ENCODE results near the gene MICB. TPM values are rescaled to one million over a fixed set of nuclear protein-coding genes. Genes with fewer than 3 reads are reported as not detected.
"Not testable (repeated sequence)": the region's sequence is repeated elsewhere in the genome, so short reads cannot be mapped to it uniquely, and the experiment has no call there.

Gene MICB
- total RNA-seq, 1 donor from 2014 or later: 17.6 TPM

DNA sequence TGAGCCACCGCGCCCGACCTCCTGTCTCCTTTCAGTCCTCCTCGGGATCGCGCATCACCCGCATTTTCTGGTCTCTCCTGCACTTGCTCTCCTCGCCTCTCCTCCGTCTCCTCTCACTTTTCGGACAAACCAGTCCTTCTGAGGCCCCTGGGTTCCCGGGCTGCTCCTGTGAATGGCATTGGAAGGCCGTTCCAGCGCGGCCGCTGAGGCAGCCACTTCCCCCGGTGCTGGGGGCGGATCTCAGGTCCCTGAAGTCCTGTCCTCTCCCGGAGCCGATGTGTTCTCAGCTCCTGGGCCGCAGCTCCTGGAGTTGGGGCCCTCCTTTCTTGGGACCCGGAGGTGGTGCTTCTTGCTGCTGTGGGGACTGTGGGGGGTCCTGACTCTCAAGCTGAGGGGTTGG, 803 bp downstream of the MICB start:
- TF ChIP-seq CTCF (IDR thresholded peaks at IDR 0.05): no peak
- H3K36me3 Mint-ChIP-seq (ENCODE audit: low read depth): peaks cover 7% of the 10 kb centered on the region
- ChIA-PET POLR2A (interaction anchor here (0.6 to 2.8 kb wide), 11 partner anchors 15 to 1819 kb away, joined by 3 to 41 read pairs (median 5); partner anchors contain the start of genes DDX39B and LTB), CTCF (no interaction called here)
- ATAC-seq (ENCODE audit: low read depth) (no peak), DNase-seq (no peak)
- H3K9me3 Mint-ChIP-seq: no peaks in the 10 kb centered on the region
- H3K27ac Mint-ChIP-seq: peak overlapping the region; percentile 66
- H3K4me3 Mint-ChIP-seq: peak overlapping the region; percentile 88
- intact Hi-C loops (cut with micrococcal nuclease): loop anchor here (5.0 to 10.0 kb wide), 2 partner anchors 36 to 236 kb away; partner anchors contain the start of gene CLIC1
- peaks cover 72% of the 10 kb centered on the region for H3K4me1 Mint-ChIP-seq
- H3K27me3 Mint-ChIP-seq: no peaks in the 10 kb centered on the region

- H3K4me3 Mint-ChIP-seq: peak overlapping the region; percentile 88
- H3K4me1 Mint-ChIP-seq: peaks cover 74% of the 10 kb centered on the region
- H3K27ac Mint-ChIP-seq; DNase-seq; H3K27me3 Mint-ChIP-seq; CTCF ChIA-PET; H3K9me3 Mint-ChIP-seq; H3K36me3 Mint-ChIP-seq (ENCODE audit: low read depth); ATAC-seq (ENCODE audit: low read depth): not testable (repeated sequence)
- POLR2A ChIA-PET: interaction anchor here (0.6 kb wide), 1 partner anchor 67 kb away, joined by 6 read pairs; no protein-coding TSS in a partner anchor
- intact Hi-C loops (cut with micrococcal nuclease): loop anchor here (5.0 to 10.0 kb wide), 2 partner anchors 37 to 235 kb away; partner anchors contain the start of gene CLIC1
Measured at GRCh38 chr6:31499648-31500047, 1.7 kb downstream of the MICB start.

DNA sequence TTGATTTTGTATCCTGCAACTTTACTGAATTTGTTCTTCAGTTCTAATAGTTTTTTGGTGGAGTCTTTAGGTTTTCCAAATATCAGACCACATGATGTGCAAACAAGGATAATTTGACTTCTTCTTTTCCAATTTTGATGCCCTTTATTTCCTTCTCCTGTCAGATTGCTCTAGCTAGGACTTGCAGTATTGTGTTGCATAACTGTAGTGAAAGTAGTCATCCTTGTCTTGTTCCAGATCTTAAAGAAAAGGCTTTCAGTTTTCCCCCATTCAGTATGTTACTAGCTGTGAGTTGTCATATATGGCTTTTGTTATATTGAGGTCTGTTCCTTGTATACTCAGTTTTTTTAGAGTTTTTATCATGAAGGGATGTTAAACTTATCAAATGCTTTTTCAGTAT, 4.6 kb downstream of the MICB start:
- no peak for TF ChIP-seq CTCF (IDR thresholded peaks at IDR 0.05)
- no peaks in the 10 kb centered on the region for H3K27me3 Mint-ChIP-seq
- H3K36me3 Mint-ChIP-seq (ENCODE audit: low read depth): peaks cover 31% of the 10 kb centered on the region
- ChIA-PET CTCF (no interaction called here), POLR2A (interaction anchor here (0.7 kb wide), 1 partner anchor 14 kb away, joined by 5 read pairs; no protein-coding TSS in a partner anchor)
- intact Hi-C loops (cut with micrococcal nuclease): no loop called here
- H3K27ac Mint-ChIP-seq: no peak overlapping the region
- H3K4me1 Mint-ChIP-seq: peaks cover 52% of the 10 kb centered on the region
- no peak for DNase-seq
- no peak overlapping the region for H3K4me3 Mint-ChIP-seq
- no peak for ATAC-seq (ENCODE audit: low read depth)
- H3K9me3 Mint-ChIP-seq: no peaks in the 10 kb centered on the region

DNA sequence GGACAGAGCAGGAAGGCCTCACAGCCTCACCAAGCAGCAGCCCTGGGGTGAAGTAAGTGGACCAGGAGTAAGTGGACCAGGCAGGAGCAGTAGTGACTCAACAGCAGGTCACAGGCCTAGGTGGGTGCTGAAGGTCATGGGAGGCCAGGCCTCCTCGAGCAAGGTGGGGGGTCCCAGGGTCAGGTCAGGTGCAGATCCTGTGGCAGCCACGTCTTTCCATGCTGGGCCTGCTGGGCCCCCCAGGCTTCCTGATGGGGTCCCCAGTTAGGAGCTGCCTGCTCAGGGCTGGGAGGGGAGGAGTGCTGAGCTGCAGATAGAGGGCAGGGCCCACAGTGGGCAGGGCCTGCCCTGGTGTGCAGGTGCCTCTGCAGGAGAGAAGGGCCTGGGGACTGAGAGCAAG, 11.1 kb downstream of the MICB start:
- POLR2A ChIA-PET; intact Hi-C loops (cut with micrococcal nuclease): not testable (repeated sequence)
- peaks cover 64% of the 10 kb centered on the region for H3K36me3 Mint-ChIP-seq (ENCODE audit: low read depth)

GRCh38 chr6:31510007-31510406, 12.1 kb downstream of the MICB start:
- no peak overlapping the region for H3K4me3 Mint-ChIP-seq

More for the DNA sequence above, 11.1 kb downstream of the MICB start:
- CTCF ChIA-PET; H3K27ac Mint-ChIP-seq; H3K9me3 Mint-ChIP-seq; DNase-seq; H3K4me1 Mint-ChIP-seq; ATAC-seq (ENCODE audit: low read depth); H3K4me3 Mint-ChIP-seq; H3K27me3 Mint-ChIP-seq: not testable (repeated sequence)

More at GRCh38 chr6:31510007-31510406, 12.1 kb downstream of the MICB start:
- no peaks in the 10 kb centered on the region for H3K27me3 Mint-ChIP-seq
- H3K27ac Mint-ChIP-seq: no peak overlapping the region
- POLR2A ChIA-PET: interaction anchor here (0.6 kb wide), 1 partner anchor 11 kb away, joined by 3 read pairs; no protein-coding TSS in a partner anchor
- H3K36me3 Mint-ChIP-seq (ENCODE audit: low read depth): peaks cover 61% of the 10 kb centered on the region
- peaks cover 4% of the 10 kb centered on the region for H3K4me1 Mint-ChIP-seq
- H3K9me3 Mint-ChIP-seq: no peaks in the 10 kb centered on the region
- intact Hi-C loops (cut with micrococcal nuclease): no loop called here
- no peak for TF ChIP-seq CTCF (IDR thresholded peaks at IDR 0.05)
- CTCF ChIA-PET: no interaction called here
- DNase-seq (no peak), ATAC-seq (ENCODE audit: low read depth) (no peak)

Data from activated B cell treated with CpG ODN at 0.5 μM for 24 hours (primary cell).